A673 (cell line): Measurements from ENCODE around the gene PHC2.

Experiments
- EZH2 ChIP-seq: fragments of 200-600 bp; sonication (generic); IDR thresholded peaks from 2 replicates; pipeline ENCODE4 v1.6.1; 2017; ENCODE audit warnings: borderline replicate concordance, low read depth, mild to moderate bottlenecking, mixed read lengths, antibody characterized with exemption, low read length; ENCODE audit not compliant: poor library complexity, severe bottlenecking
- TF ChIP-seq, protein P1 (sequence below): fragments of 300-800, 200-600 bp; sonication (generic); conservative IDR thresholded peaks from 2 replicates; pipeline ENCODE4 v1.5.1; 2017; ENCODE audit warnings: low read depth, mild to moderate bottlenecking, antibody characterized with exemption, low read length, moderate library complexity, mixed read lengths

- TF ChIP-seq, protein P1, sequence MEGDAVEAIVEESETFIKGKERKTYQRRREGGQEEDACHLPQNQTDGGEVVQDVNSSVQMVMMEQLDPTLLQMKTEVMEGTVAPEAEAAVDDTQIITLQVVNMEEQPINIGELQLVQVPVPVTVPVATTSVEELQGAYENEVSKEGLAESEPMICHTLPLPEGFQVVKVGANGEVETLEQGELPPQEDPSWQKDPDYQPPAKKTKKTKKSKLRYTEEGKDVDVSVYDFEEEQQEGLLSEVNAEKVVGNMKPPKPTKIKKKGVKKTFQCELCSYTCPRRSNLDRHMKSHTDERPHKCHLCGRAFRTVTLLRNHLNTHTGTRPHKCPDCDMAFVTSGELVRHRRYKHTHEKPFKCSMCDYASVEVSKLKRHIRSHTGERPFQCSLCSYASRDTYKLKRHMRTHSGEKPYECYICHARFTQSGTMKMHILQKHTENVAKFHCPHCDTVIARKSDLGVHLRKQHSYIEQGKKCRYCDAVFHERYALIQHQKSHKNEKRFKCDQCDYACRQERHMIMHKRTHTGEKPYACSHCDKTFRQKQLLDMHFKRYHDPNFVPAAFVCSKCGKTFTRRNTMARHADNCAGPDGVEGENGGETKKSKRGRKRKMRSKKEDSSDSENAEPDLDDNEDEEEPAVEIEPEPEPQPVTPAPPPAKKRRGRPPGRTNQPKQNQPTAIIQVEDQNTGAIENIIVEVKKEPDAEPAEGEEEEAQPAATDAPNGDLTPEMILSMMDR = no peak
- no peak for TF ChIP-seq EZH2
Measured at GRCh38 chr1:33332357-33332789, 98.5 kb downstream of the PHC2 start.
